Uterus (tissue), 4 donors: Measurements from ENCODE around the gene AMOT. TPM values are rescaled to one million over a fixed set of nuclear protein-coding genes. Genes with fewer than 3 reads are reported as not detected.

Source experiments
- DNase-seq, 2 donors: peaks; one replicate each; pipeline ENCODE4 v3.0.0-alpha.2; 2019 to 2020
- H3K27ac ChIP-seq, 2 donors: fragments of 200-600 bp; sonication (generic); 1 replicate in 1 of 2; 2 replicates in 1 of 2; pipeline ENCODE4 v1.5.1; 2016 to 2018
- H3K27me3 ChIP-seq, 2 donors: fragments of 200-600 bp; sonication (generic); one replicate each; pipeline ENCODE4 v1.5.1; 2018 to 2019; ENCODE audit warnings: control low read depth in 1 of 2
- H3K36me3 ChIP-seq, 2 donors: fragments of 200-600 bp; sonication (generic); one replicate each; pipeline ENCODE4 v1.5.1; 2019; ENCODE audit warnings: control low read depth in 1 of 2
- H3K4me1 ChIP-seq, 2 donors: fragments of 200-600 bp; sonication (generic); one replicate each; pipeline ENCODE4 v1.5.1; 2018 to 2019; ENCODE audit warnings: control low read depth in 1 of 2
- H3K4me3 ChIP-seq, 2 donors: fragments of 200-600 bp; sonication (generic); 1 replicate in 1 of 2; 2 replicates in 1 of 2; pipeline ENCODE4 v1.5.1; 2018 to 2019; ENCODE audit warnings: mild to moderate bottlenecking in 1 of 2
- H3K9me3 ChIP-seq, 2 donors: fragments of 200-600 bp; sonication (generic); one replicate each; pipeline ENCODE4 v1.5.1; 2019; ENCODE audit warnings: control low read depth in 1 of 2
- POLR2A ChIP-seq, 2 donors: fragments of 450-650 bp; IDR thresholded peaks; one replicate each; pipeline ENCODE4 v1.6.1; 2016; ENCODE audit warnings: antibody characterized with exemption in 2 of 2, mild to moderate bottlenecking in 1 of 2, moderate library complexity in 1 of 2
- intact Hi-C: fragments of 100-400 bp; cut with DNase I; formaldehyde crosslinking; loops from one replicate; pipeline ENCODE4 v1.15.1; 2023; ENCODE audit warnings: low total_unique reads
- total RNA-seq, 4 donors: library from RNA; depleted of rRNA in 3 of 4; stranded (reverse); fragments of >200 nt in 3 of 4; gene quantifications; one replicate each; pipeline versions ENCODE4 v1.1.0 to v1.2.4, GENCODE V29; 2014 to 2023
- TF ChIP-seq, protein P1 (sequence below), 4 experiments: fragments of 200-600 bp in 2 of 4; fragments of 450-650 bp in 2 of 4; sonication (generic) in 2 of 4; IDR thresholded peaks; one replicate each; pipeline ENCODE4 v1.5.1; 2016 to 2019; ENCODE audit warnings: antibody characterized with exemption in 4 of 4, mild to moderate bottlenecking in 2 of 4, moderate library complexity in 1 of 4
- donor health status: DM: yes; HTN: yes; CAD: no.

AMOT gene
- total RNA-seq, 4 donors from 2014 or later: 3.5 to 40.8 (median 14.9) TPM

GRCh38 chrX:112800971-112801775, 39.5 kb downstream of the AMOT start:
- H3K27me3 ChIP-seq: no peaks in the 10 kb centered on the region
- H3K9me3 ChIP-seq: no peaks in the 10 kb centered on the region
- no peaks in the 10 kb centered on the region for H3K4me1 ChIP-seq
- H3K36me3 ChIP-seq: no peaks in the 10 kb centered on the region
- DNase-seq: no peak
- intact Hi-C loops: loop anchor here (2.0 kb wide), 1 partner anchor 70 kb away; no protein-coding TSS in a partner anchor
- H3K4me3 ChIP-seq: no peak overlapping the region
- TF ChIP-seq, protein P1, sequence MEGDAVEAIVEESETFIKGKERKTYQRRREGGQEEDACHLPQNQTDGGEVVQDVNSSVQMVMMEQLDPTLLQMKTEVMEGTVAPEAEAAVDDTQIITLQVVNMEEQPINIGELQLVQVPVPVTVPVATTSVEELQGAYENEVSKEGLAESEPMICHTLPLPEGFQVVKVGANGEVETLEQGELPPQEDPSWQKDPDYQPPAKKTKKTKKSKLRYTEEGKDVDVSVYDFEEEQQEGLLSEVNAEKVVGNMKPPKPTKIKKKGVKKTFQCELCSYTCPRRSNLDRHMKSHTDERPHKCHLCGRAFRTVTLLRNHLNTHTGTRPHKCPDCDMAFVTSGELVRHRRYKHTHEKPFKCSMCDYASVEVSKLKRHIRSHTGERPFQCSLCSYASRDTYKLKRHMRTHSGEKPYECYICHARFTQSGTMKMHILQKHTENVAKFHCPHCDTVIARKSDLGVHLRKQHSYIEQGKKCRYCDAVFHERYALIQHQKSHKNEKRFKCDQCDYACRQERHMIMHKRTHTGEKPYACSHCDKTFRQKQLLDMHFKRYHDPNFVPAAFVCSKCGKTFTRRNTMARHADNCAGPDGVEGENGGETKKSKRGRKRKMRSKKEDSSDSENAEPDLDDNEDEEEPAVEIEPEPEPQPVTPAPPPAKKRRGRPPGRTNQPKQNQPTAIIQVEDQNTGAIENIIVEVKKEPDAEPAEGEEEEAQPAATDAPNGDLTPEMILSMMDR (IDR thresholded peaks at IDR 0.05): no peak
- TF ChIP-seq POLR2A (IDR thresholded peaks at IDR 0.05): no peak
- no peak overlapping the region for H3K27ac ChIP-seq

GRCh38 chrX:112799425-112799824, 41.2 kb downstream of the AMOT start:
- Histone ChIP-seq H3K36me3 (no peaks in the 10 kb centered on the region), H3K27ac (no peak overlapping the region), H3K27me3 (no peaks in the 10 kb centered on the region), H3K9me3 (no peaks in the 10 kb centered on the region), H3K4me1 (no peaks in the 10 kb centered on the region), H3K4me3 (no peak overlapping the region)
- TF ChIP-seq, protein P1 (IDR thresholded peaks at IDR 0.05): no peak
- no peak for TF ChIP-seq POLR2A (IDR thresholded peaks at IDR 0.05)
- DNase-seq: no peak
- intact Hi-C loops: no loop called here

- TF ChIP-seq, protein P1 (IDR thresholded peaks at IDR 0.05): no peak
- Histone ChIP-seq H3K27ac (no peak overlapping the region), H3K4me3 (no peak overlapping the region), H3K36me3 (no peaks in the 10 kb centered on the region), H3K27me3 (no peaks in the 10 kb centered on the region), H3K9me3 (no peaks in the 10 kb centered on the region), H3K4me1 (no peaks in the 10 kb centered on the region)
- intact Hi-C loops: no loop called here
- DNase-seq: no peak
Observed at GRCh38 chrX:112798736-112799135, 41.9 kb downstream of the AMOT start.

DNA sequence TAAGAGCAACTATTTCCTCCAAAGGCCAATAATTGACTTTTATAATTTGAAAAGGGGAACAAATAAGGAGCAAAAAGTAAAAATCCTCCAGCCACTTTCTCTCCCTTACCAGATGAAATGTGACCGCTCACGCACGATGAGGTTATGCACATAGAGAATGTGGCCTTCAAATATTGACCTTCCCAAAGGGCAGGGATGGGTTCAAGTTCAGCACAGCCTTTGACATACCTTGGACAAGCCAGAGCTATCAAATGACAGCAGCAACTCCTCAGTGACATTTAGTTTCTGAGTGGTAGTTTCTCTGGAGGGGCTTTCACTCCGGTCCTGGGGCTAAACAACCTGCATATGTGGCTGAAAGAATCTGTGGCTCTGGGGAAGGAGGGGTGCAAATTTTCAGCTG, 50.7 kb downstream of the AMOT start:
- H3K27me3 ChIP-seq: no peaks in the 10 kb centered on the region
- no peak overlapping the region for H3K27ac ChIP-seq
- H3K36me3 ChIP-seq: no peaks in the 10 kb centered on the region
- intact Hi-C loops: no loop called here
- H3K4me1 ChIP-seq: no peaks in the 10 kb centered on the region
- TF ChIP-seq, protein P1 (IDR thresholded peaks at IDR 0.05): no peak
- TF ChIP-seq POLR2A (IDR thresholded peaks at IDR 0.05): no peak
- no peak for DNase-seq
- H3K9me3 ChIP-seq: no peaks in the 10 kb centered on the region
- no peak overlapping the region for H3K4me3 ChIP-seq

- TF ChIP-seq POLR2A (IDR thresholded peaks at IDR 0.05): no peak
- TF ChIP-seq, protein P1 (IDR thresholded peaks at IDR 0.05): no peak
- no peak for DNase-seq
- no peak overlapping the region for H3K4me3 ChIP-seq
Observed at GRCh38 chrX:112786076-112786475, 54.6 kb downstream of the AMOT start.

More at GRCh38 chrX:112786076-112786475, 54.6 kb downstream of the AMOT start:
- no peaks in the 10 kb centered on the region for H3K9me3 ChIP-seq
- H3K27ac ChIP-seq: no peak overlapping the region
- intact Hi-C loops: no loop called here
- no peaks in the 10 kb centered on the region for H3K36me3 ChIP-seq
- no peaks in the 10 kb centered on the region for H3K4me1 ChIP-seq
- no peaks in the 10 kb centered on the region for H3K27me3 ChIP-seq
